B cell (primary cell): Measurements from ENCODE around the gene UAP1L1. TPM values are rescaled to one million over a fixed set of nuclear protein-coding genes. Genes with fewer than 3 reads are reported as not detected.

Experiments
- ATAC-seq: fragments of 200-7000 bp; cut with Tn5 transposase; one replicate; pipeline ENCODE4 v1.10.0; 2021; ENCODE audit warnings: low read depth, mild to moderate bottlenecking, moderate number of reproducible peaks, moderate library complexity
- CTCF ChIA-PET: fragments of 350-600 bp; sonication (Branson Sonifier 250); formaldehyde crosslinking; loops from one replicate; lab custom pipeline; 2021; ENCODE audit warnings: antibody characterized with exemption, inconsistent platforms; lab: Charles Lee
- POLR2A ChIA-PET: fragments of 350-600 bp; sonication (Branson Sonifier 250); formaldehyde crosslinking; loops from one replicate; lab custom pipeline; 2021; ENCODE audit warnings: antibody characterized with exemption; lab: Charles Lee
- DNase-seq: peaks from one replicate; pipeline ENCODE4 v3.0.0; 2013
- H2AFZ ChIP-seq: 2 replicates; pipeline ENCODE4 v1.6.1; 2012; ENCODE audit warnings: mild to moderate bottlenecking, low read depth, low read length; ENCODE audit not compliant: insufficient read depth, poor library complexity, severe bottlenecking
- H3K27ac ChIP-seq, 2 donors: 1 replicate in 1 of 2; 2 replicates in 1 of 2; pipeline ENCODE4 v1.5.1; 2012 to 2013; ENCODE audit warnings: low read length in 2 of 2, mild to moderate bottlenecking in 2 of 2, moderate library complexity in 1 of 2
- H3K27me3 ChIP-seq, 4 experiments: fragments of 200-600 bp in 1 of 4; sonication (generic) in 1 of 4; replicated peaks in 1 of 4; 1 replicate in 2 of 4; 2 replicates in 2 of 4; pipeline versions ENCODE4 v1.6.1 to v1.7.0; 2013 to 2016; ENCODE audit warnings: low read length in 3 of 4, mild to moderate bottlenecking in 2 of 4, mixed read lengths in 1 of 4, moderate library complexity in 1 of 4; ENCODE audit not compliant: insufficient read depth in 4 of 4, control insufficient read depth in 3 of 4; ENCODE audit errors: control extremely low read depth in 1 of 4
- H3K36me3 ChIP-seq, 2 experiments: replicated peaks in 1 of 2; 1 replicate in 1 of 2; 2 replicates in 1 of 2; pipeline versions ENCODE4 v1.6.1 to v1.7.1; 2013; ENCODE audit warnings: low read length in 1 of 2; ENCODE audit not compliant: insufficient read depth in 2 of 2, control insufficient read depth in 1 of 2; ENCODE audit errors: control extremely low read depth in 1 of 2, extremely low read depth in 1 of 2
- H3K4me1 ChIP-seq, 2 donors: fragments of 200-600 bp in 1 of 2; sonication (generic) in 1 of 2; 1 replicate in 1 of 2; 2 replicates in 1 of 2; pipeline versions ENCODE4 v1.5.1 to v1.6.1; 2013 to 2017; ENCODE audit warnings: low read length in 2 of 2; ENCODE audit not compliant: control insufficient read depth in 2 of 2, insufficient read depth in 2 of 2
- H3K4me2 ChIP-seq: replicated peaks from 2 replicates; pipeline ENCODE3; 2012; ENCODE audit warnings: mild to moderate bottlenecking, low read depth, low read length; ENCODE audit not compliant: poor library complexity, severe bottlenecking
- H3K4me3 ChIP-seq, 5 experiments: fragments of 200-600 bp in 1 of 5; sonication (generic) in 1 of 5; 1 replicate in 3 of 5; 2 replicates in 2 of 5; pipeline versions ENCODE4 v1.5.1 to v1.7.0; 2011 to 2016; ENCODE audit warnings: low read length in 4 of 5, mild to moderate bottlenecking in 4 of 5, low read depth in 2 of 5, control low read depth in 1 of 5, moderate library complexity in 1 of 5; ENCODE audit not compliant: insufficient read depth in 1 of 5; ENCODE audit errors: control extremely low read depth in 1 of 5, extremely low read depth in 1 of 5
- H3K79me2 ChIP-seq: fragments of 200-600 bp; sonication (generic); one replicate; pipeline ENCODE4 v1.6.0; 2016; ENCODE audit warnings: low read length; ENCODE audit not compliant: control insufficient read depth, insufficient read depth
- H3K9ac ChIP-seq: fragments of 200-600 bp; sonication (generic); 2 replicates; pipeline ENCODE4 v1.6.1; 2017; ENCODE audit warnings: mild to moderate bottlenecking, low read length, moderate library complexity
- H3K9me3 ChIP-seq, 3 donors: one replicate each; pipeline versions ENCODE4 v1.6.1 to v1.7.1; 2013; ENCODE audit warnings: low read length in 2 of 3; ENCODE audit not compliant: control insufficient read depth in 2 of 3, insufficient read depth in 1 of 3; ENCODE audit errors: control extremely low read depth in 1 of 3
- H4K20me1 ChIP-seq: 2 replicates; pipeline ENCODE4 v1.6.0; 2012; ENCODE audit warnings: mild to moderate bottlenecking, low read length; ENCODE audit not compliant: insufficient read depth, control insufficient read depth, poor library complexity, severe bottlenecking
- H3K27ac Mint-ChIP-seq: one replicate; pipeline ENCODE4 v1.8.0; 2021; ENCODE audit warnings: mixed read lengths
- H3K27me3 Mint-ChIP-seq: one replicate; pipeline ENCODE4 v1.8.0; 2021; ENCODE audit warnings: mixed read lengths
- H3K4me1 Mint-ChIP-seq: one replicate; pipeline ENCODE4 v1.8.0; 2021; ENCODE audit warnings: mixed read lengths
- H3K4me3 Mint-ChIP-seq: one replicate; pipeline ENCODE4 v1.8.0; 2021; ENCODE audit warnings: mixed read lengths
- H3K9me3 Mint-ChIP-seq: one replicate; pipeline ENCODE4 v1.8.0; 2022; ENCODE audit warnings: mixed read lengths; ENCODE audit not compliant: insufficient read depth
- CTCF ChIP-seq: fragments of 200-600 bp; IDR thresholded peaks from one replicate; pipeline ENCODE4 v1.8.0; 2022; ENCODE audit warnings: antibody characterized with exemption, mild to moderate bottlenecking
- EZH2 ChIP-seq: IDR thresholded peaks from 2 replicates; pipeline ENCODE4 v1.6.1; 2012; ENCODE audit warnings: borderline replicate concordance, low read depth, mild to moderate bottlenecking, moderate library complexity, low read length; ENCODE audit not compliant: insufficient read depth, poor library complexity, severe bottlenecking
- WGBS: methylation state at CpG from one replicate; pipeline ENCODE4 v1.1.5; 2013; ENCODE audit warnings: missing lambda C conversion rate; ENCODE audit not compliant: insufficient coverage; 5-methylcytosine and 5-hydroxymethylcytosine counted together
- intact Hi-C: fragments of 100-400 bp; cut with micrococcal nuclease; formaldehyde crosslinking; loops from one replicate; pipeline ENCODE4 v1.10.0; 2022
- polyA plus RNA-seq: library from polyadenylated mRNA; depleted of rRNA; stranded (reverse); fragments of >200 nt; gene quantifications from 2 replicates; pipeline ENCODE4 v1.2.3, GENCODE V29; 2012
- total RNA-seq, 2 donors: library from RNA; stranded (reverse); fragments of 120-200 nt in 1 of 2; gene quantifications; 1 replicate in 1 of 2; 2 replicates in 1 of 2; pipeline versions ENCODE4 v1.2.3 to v1.2.4, GENCODE V29; 2013 to 2022

The UAP1L1 gene
- total and polyA plus RNA-seq, 2 donors (not counting 1 experiment from before 2014, with no cell fraction given): 29.1 to 47.6 TPM

DNA sequence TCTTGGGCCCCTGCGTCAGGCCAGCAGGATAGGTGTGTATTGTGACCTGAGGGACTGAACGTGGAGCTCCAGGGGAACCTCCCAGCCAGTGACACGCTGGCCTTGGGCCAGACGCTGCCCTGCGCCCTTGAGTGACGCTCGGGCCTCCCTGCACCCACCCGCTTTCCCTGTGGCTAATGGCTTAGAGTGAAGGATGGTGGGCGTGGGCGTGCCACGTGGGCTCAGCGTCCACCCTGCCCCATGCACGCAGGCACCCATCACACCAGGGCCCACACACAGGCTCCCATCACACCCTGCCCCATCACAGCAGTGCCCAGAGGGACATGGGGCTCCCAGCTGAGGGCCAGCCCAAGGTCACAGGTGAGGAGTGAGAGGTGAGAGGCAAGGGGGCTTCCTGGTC lies 40.3 kb upstream of the UAP1L1 start:
- no peak overlapping the region for H3K27ac Mint-ChIP-seq
- Histone ChIP-seq H3K9ac (no peak overlapping the region), H2AFZ (no peak overlapping the region), H3K27me3 (peaks cover 0 to 12% (median 1%) of the 10 kb centered on the region in 4 experiments), H3K9me3 (peaks cover 0 to 12% (median 0%) of the 10 kb centered on the region in 3 donors), H4K20me1 (no peaks in the 10 kb centered on the region), H3K27ac (no peak overlapping the region), H3K4me2 (no peak overlapping the region), H3K4me3 (no peak overlapping the region), H3K79me2 (no peaks in the 10 kb centered on the region), H3K4me1 (peaks cover 30 to 34% of the 10 kb centered on the region in 2 donors), H3K36me3 (no peaks in the 10 kb centered on the region)
- ChIA-PET CTCF (interaction anchor here (0.7 to 3.9 kb wide), 8 partner anchors 8 to 251 kb away, joined by 3 to 25 read pairs (median 4); partner anchors contain the start of gene RABL6), POLR2A (no interaction called here)
- ATAC-seq (no peak), DNase-seq (no peak)
- intact Hi-C loops: no loop called here
- no peaks in the 10 kb centered on the region for H3K9me3 Mint-ChIP-seq
- no peaks in the 10 kb centered on the region for H3K27me3 Mint-ChIP-seq
- TF ChIP-seq EZH2 (no peak), CTCF (no peak)
- WGBS: 88% methylated on average over 12 of the region's 13 CpGs
- no peak overlapping the region for H3K4me3 Mint-ChIP-seq
- peaks cover 31% of the 10 kb centered on the region for H3K4me1 Mint-ChIP-seq

GRCh38 chr9:137037483-137037882 lies 39.8 kb upstream of the UAP1L1 start:
- ChIA-PET CTCF (interaction anchor here (0.8 to 3.9 kb wide), 6 partner anchors 7 to 251 kb away, joined by 3 to 25 read pairs (median 4); partner anchors contain the start of gene RABL6), POLR2A (no interaction called here)
- Histone ChIP-seq H2AFZ (no peak overlapping the region), H3K4me2 (no peak overlapping the region), H3K36me3 (no peaks in the 10 kb centered on the region), H3K9me3 (peaks cover 0 to 10% (median 0%) of the 10 kb centered on the region in 3 donors), H4K20me1 (no peaks in the 10 kb centered on the region), H3K4me3 (no peak overlapping the region), H3K9ac (no peak overlapping the region), H3K27ac (no peak overlapping the region), H3K79me2 (no peaks in the 10 kb centered on the region), H3K27me3 (peaks cover 0 to 12% (median 1%) of the 10 kb centered on the region in 4 experiments), H3K4me1 (peaks cover 26 to 30% of the 10 kb centered on the region in 2 donors)
- ATAC-seq (no peak), DNase-seq (no peak)
- Mint-ChIP-seq H3K27me3 (no peaks in the 10 kb centered on the region), H3K4me3 (no peak overlapping the region), H3K27ac (no peak overlapping the region), H3K4me1 (peaks cover 26% of the 10 kb centered on the region), H3K9me3 (no peaks in the 10 kb centered on the region)
- TF ChIP-seq CTCF (no peak), EZH2 (no peak)
- intact Hi-C loops: no loop called here
- 98% methylated on average over 7 of the region's 10 CpGs for WGBS
